Muscle of arm (tissue), 12 donors: ENCODE results near the gene CDH4. TPM values are rescaled to one million over a fixed set of nuclear protein-coding genes. Genes with fewer than 3 reads are reported as not detected.

Experiments used
- DNase-seq: peaks from one replicate; pipeline ENCODE4 v3.0.0-alpha.2; 2013
- polyA plus RNA-seq, 12 donors: library from polyadenylated mRNA; unstranded; fragments of 120-200 nt; gene quantifications; one replicate each; pipeline ENCODE4 v1.2.1, GENCODE V29; 2013; ENCODE audit not compliant: insufficient read length in 12 of 12

The CDH4 gene
- polyA plus RNA-seq, 12 donors = 0.79 to 1.4 (median 1.0) TPM; not detected in 2

DNA sequence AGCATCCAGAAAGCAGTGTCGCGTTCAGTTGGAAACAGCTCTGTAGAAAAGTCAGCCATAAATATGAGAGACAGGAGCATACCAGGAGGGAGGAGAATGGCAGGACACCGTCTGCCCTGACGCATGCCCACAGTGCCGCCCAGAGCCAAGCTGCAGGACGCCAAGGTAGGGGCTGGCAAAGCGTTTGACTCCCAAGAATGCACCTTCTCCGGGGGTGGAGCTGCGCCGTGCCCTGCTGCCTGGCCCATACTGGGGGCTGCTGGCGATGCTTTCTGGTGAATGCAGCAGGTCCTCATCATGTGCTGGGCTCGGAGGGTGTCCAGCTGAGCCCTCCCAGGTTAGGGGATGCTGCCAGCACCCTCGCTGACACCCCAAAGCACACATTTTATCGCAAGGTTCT is 349.8 kb downstream of the CDH4 start:
- DNase-seq = no peak

DNA sequence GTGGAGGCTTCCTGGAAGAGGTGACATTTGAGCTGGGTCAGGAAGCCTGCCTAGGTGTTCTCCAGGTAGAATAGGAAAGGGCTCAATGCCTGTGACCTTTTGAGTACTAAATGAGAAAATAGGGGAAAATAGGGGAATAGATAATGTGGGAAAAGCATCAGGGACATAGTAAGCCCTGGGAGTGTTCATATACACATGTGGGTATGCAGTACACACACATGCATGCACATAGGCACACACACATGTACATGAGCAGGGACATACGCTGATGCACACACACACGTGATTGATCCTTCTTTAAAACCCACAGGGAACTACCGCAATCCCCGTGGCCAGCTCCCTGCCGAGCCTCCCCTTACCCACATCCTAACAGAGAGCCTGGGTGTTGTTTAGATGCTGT is 351.7 kb downstream of the CDH4 start:
- DNase-seq = no peak

- DNase-seq = no peak
Measured at GRCh38 chr20:61604549-61604948, 352.5 kb downstream of the CDH4 start.

DNA sequence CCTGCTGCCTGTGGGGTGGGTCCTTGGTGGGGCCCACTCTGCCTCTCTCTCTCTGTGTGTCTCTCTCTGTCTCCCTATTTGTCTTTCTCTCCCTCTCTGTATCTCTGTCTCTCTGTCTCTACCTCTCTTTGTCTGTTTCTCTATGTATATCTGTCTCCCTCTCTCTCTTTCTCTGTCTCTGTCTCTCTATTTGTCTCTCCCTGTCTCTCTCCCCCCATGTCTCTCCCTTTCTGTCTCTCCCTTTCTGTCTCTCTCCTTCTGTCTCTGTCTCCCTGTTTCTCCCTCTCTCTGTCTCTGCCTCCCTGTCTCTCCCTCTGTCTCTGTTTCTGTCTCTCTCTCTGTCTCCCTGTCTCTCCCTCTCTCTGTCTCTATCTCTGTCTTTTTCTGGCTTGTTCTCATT is 353.2 kb downstream of the CDH4 start:
- DNase-seq = no peak

DNA sequence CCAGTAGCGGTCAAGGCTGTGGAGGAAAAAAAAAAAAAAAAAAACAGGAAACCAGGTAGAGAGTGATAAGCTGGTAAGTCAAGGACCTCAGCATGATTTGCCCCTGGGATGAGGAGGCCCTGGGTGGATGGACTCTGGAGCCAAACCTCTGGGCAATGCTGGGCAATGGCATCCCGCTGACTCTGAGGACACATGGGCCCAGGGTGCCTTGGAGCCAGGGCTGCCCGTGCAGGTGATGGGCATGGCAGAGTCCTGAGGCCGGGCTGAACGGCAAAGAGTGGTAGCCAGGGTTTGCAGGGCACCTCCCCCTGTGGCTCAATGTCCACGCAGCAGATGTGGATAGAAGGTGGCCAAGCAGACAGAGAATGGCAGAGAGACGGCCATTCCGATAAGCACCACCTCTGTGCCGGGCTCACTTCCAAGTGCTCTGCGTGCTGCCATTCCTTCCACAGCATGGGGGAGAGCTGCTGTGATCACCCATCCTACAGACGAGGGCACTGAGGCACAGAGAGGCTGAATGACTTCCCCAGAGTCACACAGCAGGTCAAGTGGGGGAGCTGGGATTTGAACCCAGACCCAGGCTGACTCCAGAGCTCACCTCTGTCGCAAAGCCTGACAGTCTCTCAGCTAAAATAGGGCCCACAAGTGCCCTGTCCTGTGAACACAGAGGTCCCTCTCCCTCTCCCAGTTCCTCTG is 353.9 kb downstream of the CDH4 start:
- no peak for DNase-seq

DNA sequence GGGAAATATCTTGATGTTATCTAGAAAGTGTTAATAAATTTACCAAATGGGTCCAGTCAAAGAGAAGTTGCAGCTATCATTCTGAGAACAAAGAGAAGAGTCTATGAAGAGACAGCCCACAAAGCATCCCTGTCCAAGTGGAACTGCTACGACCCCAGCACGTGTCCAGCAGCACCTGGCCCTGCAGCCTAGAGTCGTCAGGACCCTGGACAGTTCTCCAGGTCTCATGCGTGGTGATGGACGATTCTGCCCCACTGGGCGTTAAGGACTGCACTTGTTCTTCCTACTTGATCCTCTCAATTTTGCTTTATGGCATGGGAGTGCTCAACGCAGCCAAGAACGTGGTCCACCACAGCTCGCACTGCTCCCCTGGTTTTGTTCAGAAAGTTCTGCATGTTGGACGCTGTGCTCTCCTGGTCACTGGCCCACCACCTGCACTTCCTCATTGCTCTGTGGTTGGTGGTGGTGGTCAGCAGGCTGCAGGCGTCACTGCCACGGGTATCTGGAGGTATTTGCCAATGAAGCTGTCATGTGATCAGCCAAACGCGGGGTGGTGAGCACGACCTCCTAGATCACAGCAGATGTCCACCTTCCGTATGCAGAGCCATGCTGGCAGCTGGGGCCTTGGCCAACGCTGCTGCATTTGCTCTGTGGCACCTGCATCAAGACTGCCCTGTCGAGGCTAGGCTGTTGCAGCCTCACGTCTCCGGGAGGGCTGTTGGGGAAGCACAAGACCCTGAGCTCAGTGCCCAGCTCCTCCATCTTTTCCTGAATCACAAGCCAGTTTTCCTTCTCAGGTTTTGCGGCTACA is 356.4 kb downstream of the CDH4 start:
- DNase-seq = peak; percentile 25

GRCh38 chr20:61609461-61609860 is 357.4 kb downstream of the CDH4 start:
- DNase-seq = no peak

DNA sequence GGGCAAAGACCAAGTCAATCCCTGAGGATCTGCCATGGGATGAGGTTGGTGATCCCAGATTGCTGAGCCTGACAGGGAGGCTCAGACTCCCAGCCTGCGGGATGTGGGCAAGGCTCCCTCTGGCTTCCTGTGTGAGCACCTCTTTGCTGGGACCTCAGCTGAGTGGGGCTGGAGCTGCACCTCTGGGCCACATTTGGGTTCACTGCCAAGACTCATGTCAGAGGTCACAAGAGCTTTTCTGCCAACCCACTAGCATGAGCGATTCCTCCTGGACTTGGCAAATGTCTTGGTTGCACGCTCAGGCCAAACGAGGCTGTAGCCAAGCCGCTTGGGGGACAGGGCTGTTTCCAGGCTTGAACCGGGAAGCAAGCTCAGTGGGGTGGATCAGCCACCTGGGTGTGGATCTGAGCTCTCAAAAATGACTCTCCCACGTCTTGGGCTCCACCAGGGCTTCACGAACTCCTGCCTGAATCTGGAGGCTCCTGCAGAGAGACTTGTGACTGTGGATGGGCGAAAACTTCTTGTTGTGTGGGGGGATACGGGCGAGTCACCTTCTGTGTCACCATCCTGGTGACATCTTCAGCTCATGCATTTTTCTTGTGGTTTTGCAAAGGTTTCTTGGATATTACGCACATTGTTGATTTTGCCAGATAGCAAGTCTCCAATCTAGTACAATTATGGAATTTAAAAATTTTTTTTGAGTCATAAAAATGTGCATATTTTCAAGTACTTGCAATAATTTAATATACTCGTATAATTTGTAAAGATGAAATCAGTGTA is 359.5 kb downstream of the CDH4 start:
- DNase-seq = no peak

DNA sequence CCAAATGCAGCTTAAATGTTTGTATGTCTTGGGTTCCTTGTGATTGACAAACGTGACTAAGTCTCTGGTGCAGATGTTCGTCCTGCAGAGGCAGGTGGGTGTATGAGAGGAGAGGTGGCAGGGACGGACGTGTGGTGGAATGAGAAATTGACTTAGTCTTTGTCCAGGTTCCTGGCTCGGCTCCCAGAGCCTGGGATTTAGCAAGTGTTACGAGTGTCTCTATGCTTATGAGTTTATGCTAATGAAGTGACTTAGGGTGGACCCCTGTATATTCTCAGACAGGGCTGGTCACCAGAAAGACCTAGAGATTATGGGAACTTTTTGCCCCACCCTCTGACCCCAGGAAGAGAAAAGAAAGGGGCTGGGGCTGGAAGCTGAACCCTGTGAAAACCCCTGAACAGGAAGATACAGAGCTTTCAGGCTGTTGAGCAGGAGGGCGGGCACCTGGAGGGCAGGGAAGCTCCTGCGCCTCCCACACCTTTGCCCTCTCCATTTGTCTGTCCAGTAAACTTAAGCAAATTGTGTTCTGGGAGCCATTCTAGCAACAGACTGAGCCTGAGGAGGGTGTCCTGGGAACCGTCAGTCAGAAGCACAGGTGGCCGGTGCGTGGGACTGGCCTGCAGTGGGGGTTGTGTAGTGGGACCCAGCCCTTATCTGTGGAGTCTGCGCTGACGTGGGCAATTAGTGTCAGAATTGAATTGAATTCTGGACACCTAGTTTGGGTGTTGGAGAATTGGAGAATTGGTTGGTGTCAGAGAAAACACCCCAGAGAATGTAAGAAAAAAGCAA is 362.1 kb downstream of the CDH4 start:
- no peak for DNase-seq

DNA sequence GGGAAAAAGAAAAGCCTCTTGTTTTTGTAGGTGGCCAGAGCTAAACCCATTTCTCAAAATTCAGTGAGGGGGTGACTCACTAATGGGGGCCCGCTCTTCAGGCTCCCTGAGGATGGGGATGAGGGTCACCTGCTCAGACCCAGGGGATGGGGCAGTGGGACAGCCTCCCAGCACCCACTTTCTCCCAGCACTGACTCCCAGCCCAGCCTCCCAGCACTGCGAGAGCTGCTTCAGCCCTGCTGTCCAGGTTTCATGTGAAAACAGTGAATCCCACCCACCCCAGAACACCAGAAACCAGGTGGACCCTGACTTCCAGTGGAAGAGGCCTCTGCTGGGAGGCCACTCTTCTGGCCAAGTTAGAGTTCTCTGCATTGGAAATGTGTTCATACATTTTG is 362.6 kb downstream of the CDH4 start:
- DNase-seq = no peak

GRCh38 chr20:61615806-61616205 is 363.7 kb downstream of the CDH4 start:
- DNase-seq = no peak

DNA sequence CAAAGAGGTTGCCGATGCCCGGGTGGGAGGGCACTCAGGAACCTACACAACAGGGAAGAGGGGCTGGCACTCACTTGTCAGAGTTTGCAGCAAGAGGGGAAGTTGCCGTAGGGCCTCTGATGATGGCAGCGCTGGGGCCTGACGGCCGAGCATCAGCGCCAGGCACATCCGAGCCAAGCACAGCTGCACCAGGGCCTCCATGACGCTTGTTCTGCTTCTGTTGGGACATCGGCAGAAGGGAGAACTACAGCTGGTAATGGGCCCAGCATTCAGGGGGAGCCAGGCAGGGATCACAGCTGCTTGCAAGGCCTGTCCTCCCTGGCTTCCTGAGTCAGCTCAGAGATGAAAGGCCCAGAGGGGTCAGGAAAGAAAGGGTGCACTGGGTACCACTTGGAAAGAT is 367.7 kb downstream of the CDH4 start:
- DNase-seq = no peak

DNA sequence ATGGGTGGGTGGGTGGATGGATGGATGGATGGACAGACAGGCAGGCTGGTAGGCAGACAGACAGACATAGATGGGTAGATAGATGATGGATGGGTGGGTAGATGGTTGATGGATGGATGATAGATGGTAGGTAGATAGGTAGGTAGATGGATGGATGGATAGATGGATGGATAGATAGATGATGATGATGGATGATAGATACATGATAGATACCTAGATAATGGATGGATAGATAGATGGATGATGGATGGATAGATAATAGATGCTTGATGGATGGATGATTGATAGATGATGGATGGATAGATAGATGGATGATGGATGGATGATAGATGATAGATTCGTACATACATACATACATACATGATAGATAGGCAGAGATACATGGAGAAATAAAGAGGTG is 368.1 kb downstream of the CDH4 start:
- DNase-seq = no peak

DNA sequence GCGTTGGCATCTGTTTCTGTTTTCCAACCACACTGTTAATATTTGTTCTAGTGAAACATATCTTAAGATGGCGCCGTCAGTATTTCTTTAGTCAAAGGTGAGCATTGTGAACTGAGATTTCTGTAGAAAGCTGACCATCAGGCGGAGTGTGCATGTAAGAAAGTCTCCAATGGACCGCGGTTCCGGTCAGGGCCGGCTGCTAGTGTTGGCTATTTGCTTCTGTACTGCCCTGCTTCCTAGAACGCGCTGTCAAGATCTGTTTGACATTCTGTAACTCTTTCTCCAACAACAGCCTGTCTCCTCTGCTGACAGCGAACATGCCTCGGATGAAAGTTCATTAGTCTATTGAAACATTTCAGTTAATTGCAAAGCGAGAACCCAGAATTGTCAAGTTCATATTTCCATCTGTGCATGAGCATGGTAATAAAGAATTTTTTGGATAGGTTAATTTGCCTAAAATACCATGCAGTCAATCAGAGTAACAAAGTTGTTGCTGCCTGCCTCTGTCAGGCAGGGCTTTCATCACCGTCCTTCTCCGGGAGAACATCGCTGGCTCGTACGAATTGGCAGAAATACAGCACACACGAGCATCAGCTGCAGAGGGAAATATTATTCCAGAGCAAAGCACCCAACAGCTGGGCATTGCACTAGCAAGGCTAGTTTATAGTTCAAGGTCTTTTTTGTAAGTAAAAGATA is 369.1 kb downstream of the CDH4 start:
- DNase-seq = no peak

- DNase-seq = no peak
Measured at GRCh38 chr20:61621852-61622251, 369.8 kb downstream of the CDH4 start.

- no peak for DNase-seq
Measured at GRCh38 chr20:61623451-61623850, 371.4 kb downstream of the CDH4 start.

GRCh38 chr20:61625246-61625645 is 373.2 kb downstream of the CDH4 start:
- no peak for DNase-seq

GRCh38 chr20:61626412-61626811 is 374.4 kb downstream of the CDH4 start:
- no peak for DNase-seq

- no peak for DNase-seq
Measured at GRCh38 chr20:61627791-61628415, 375.8 kb downstream of the CDH4 start.

DNA sequence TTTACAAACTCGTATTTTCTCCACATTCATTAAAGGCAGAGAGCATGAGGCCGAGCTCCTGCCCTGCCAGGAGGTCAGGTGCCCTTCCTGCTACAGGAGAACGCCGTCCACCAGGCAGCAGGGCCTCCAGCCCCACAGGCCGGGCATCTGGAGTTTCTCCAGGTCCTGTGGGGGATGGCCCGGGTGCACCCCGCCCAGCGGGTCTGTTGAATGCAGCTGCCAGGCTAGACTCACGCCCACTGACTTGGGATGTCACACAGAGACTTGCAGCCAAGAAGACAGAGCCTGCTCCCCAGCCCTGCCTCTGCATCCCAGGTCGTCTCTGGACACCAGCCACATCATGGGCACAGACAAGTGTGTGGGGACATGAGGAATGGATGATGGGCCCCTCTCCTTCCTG is 376.4 kb downstream of the CDH4 start:
- no peak for DNase-seq
